PC-9 (cell line): ENCODE data around the gene YES1.

Experiments used
- EZH2 ChIP-seq: fragments of 200-600 bp; sonication (generic); IDR thresholded peaks from 2 replicates; pipeline ENCODE4 v1.8.0; 2017; ENCODE audit warnings: antibody characterized with exemption, low read depth
- TF ChIP-seq, protein P1 (sequence below): fragments of 200-600 bp; sonication (generic); conservative IDR thresholded peaks from 2 replicates; pipeline ENCODE4 v1.6.1; 2017; ENCODE audit warnings: mixed run types, antibody characterized with exemption, mild to moderate bottlenecking, moderate library complexity

- TF ChIP-seq, protein P1, sequence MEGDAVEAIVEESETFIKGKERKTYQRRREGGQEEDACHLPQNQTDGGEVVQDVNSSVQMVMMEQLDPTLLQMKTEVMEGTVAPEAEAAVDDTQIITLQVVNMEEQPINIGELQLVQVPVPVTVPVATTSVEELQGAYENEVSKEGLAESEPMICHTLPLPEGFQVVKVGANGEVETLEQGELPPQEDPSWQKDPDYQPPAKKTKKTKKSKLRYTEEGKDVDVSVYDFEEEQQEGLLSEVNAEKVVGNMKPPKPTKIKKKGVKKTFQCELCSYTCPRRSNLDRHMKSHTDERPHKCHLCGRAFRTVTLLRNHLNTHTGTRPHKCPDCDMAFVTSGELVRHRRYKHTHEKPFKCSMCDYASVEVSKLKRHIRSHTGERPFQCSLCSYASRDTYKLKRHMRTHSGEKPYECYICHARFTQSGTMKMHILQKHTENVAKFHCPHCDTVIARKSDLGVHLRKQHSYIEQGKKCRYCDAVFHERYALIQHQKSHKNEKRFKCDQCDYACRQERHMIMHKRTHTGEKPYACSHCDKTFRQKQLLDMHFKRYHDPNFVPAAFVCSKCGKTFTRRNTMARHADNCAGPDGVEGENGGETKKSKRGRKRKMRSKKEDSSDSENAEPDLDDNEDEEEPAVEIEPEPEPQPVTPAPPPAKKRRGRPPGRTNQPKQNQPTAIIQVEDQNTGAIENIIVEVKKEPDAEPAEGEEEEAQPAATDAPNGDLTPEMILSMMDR = no peak
- no peak for TF ChIP-seq EZH2
Observed at GRCh38 chr18:677145-677544, 134.9 kb downstream of the YES1 start.
